ENCODE results near the gene RAET1G.

RAET1G gene

GRCh38 chr6:149884215-149884614 lies 38.7 kb downstream of the RAET1G start:
- WGBS (ENCODE audit: extremely low coverage, insufficient coverage, insufficient read length), result no CpG with 5 or more reads among the region's 11 CpGs
- Histone ChIP-seq H2AK5ac (ENCODE audit: low read length) (no peak overlapping the region), H3K14ac (ENCODE audit: low read length) (no peak overlapping the region), H4K12ac (ENCODE audit: low read depth, low read length) (no peak overlapping the region), H3K4ac (ENCODE audit: low read depth, low read length) (no peak overlapping the region), H3K36me3 (ENCODE audit: control insufficient read depth in 1 of 2, insufficient read depth in 2 of 2, low read length in 2 of 2) (no peaks in the 10 kb centered on the region), H3K4me1 (ENCODE audit: control insufficient read depth in 1 of 2, insufficient read depth in 2 of 2, low read length in 2 of 2) (no peaks in the 10 kb centered on the region), H3K9me3 (ENCODE audit: insufficient read depth, low read depth, low read length) (no peaks in the 10 kb centered on the region), H3K18ac (ENCODE audit: low read length) (no peak overlapping the region), H3K23ac (ENCODE audit: low read length) (no peak overlapping the region), H2AFZ (ENCODE audit: insufficient read depth, low read length, poor library complexity) (no peak overlapping the region), H2BK12ac (ENCODE audit: low read length) (no peak overlapping the region), H4K8ac (ENCODE audit: low read depth, low read length) (no peak overlapping the region), H3K79me1 (ENCODE audit: low read length) (no peaks in the 10 kb centered on the region), H3K27me3 (ENCODE audit: insufficient read depth, low read length) (no peaks in the 10 kb centered on the region), H3K79me2 (ENCODE audit: control insufficient read depth, insufficient read depth, low read length, poor library complexity) (no peaks in the 10 kb centered on the region), H2BK120ac (ENCODE audit: insufficient read depth, low read length, poor library complexity) (no peak overlapping the region), H3K4me3 (ENCODE audit: low read depth, low read length) (no peak overlapping the region), H4K91ac (ENCODE audit: low read depth, low read length) (no peak overlapping the region), H3K9ac (ENCODE audit: low read length) (no peak overlapping the region), H3K27ac (ENCODE audit: low read depth, low read length) (no peak overlapping the region), H3K4me2 (ENCODE audit: low read length) (no peak overlapping the region), H2BK5ac (ENCODE audit: low read depth, low read length, poor library complexity) (no peak overlapping the region)
- peak in 1 of 2 donors; percentile 34 for DNase-seq

DNA sequence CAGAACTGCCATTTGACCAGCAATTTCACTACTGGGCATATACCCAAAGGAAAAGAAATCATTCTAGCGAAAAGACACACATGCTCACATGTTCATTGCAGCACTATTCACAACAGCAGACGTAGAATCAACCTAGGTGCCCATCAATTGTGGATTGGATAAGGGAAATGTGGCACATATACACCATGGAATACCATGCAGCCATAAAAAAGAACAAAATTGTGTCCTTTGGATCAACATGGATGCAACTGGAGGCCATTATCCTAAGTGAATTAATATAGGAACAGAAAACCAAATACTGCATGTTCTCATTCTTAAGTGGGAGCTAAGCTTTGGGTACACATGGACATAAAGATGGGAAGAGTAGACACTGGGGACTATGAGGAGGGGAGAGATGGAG lies 41.1 kb downstream of the RAET1G start:
- H4K12ac ChIP-seq (ENCODE audit: low read depth, low read length), result no peak overlapping the region
- no peaks in the 10 kb centered on the region for H3K79me1 ChIP-seq (ENCODE audit: low read length)
- H3K23ac ChIP-seq (ENCODE audit: low read length), result no peak overlapping the region
- no peaks in the 10 kb centered on the region for H3K79me2 ChIP-seq (ENCODE audit: control insufficient read depth, insufficient read depth, low read length, poor library complexity)
- H4K91ac ChIP-seq (ENCODE audit: low read depth, low read length), result no peak overlapping the region
- no peak overlapping the region for H3K4me3 ChIP-seq (ENCODE audit: low read depth, low read length)
- no peak overlapping the region for H2BK5ac ChIP-seq (ENCODE audit: low read depth, low read length, poor library complexity)
- H3K27me3 ChIP-seq (ENCODE audit: insufficient read depth, low read length), result no peaks in the 10 kb centered on the region
- DNase-seq, result no peak
- H3K36me3 ChIP-seq (ENCODE audit: control insufficient read depth in 1 of 2, insufficient read depth in 2 of 2, low read length in 2 of 2), result no peaks in the 10 kb centered on the region
- H2AK5ac ChIP-seq (ENCODE audit: low read length), result no peak overlapping the region
- H2BK12ac ChIP-seq (ENCODE audit: low read length), result no peak overlapping the region
- H2BK120ac ChIP-seq (ENCODE audit: insufficient read depth, low read length, poor library complexity), result no peak overlapping the region
- H3K4me1 ChIP-seq (ENCODE audit: control insufficient read depth in 1 of 2, insufficient read depth in 2 of 2, low read length in 2 of 2), result no peaks in the 10 kb centered on the region
- no peaks in the 10 kb centered on the region for H3K9me3 ChIP-seq (ENCODE audit: insufficient read depth, low read depth, low read length)
- H3K9ac ChIP-seq (ENCODE audit: low read length), result no peak overlapping the region
- H3K4ac ChIP-seq (ENCODE audit: low read depth, low read length), result no peak overlapping the region
- H3K27ac ChIP-seq (ENCODE audit: low read depth, low read length), result no peak overlapping the region
- no peak overlapping the region for H3K14ac ChIP-seq (ENCODE audit: low read length)
- no peak overlapping the region for H3K4me2 ChIP-seq (ENCODE audit: low read length)
- no peak overlapping the region for H3K18ac ChIP-seq (ENCODE audit: low read length)
- WGBS (ENCODE audit: extremely low coverage, insufficient coverage, insufficient read length), result no CpG with 5 or more reads among the region's 2 CpGs
- H4K8ac ChIP-seq (ENCODE audit: low read depth, low read length), result no peak overlapping the region
- no peak overlapping the region for H2AFZ ChIP-seq (ENCODE audit: insufficient read depth, low read length, poor library complexity)

DNA sequence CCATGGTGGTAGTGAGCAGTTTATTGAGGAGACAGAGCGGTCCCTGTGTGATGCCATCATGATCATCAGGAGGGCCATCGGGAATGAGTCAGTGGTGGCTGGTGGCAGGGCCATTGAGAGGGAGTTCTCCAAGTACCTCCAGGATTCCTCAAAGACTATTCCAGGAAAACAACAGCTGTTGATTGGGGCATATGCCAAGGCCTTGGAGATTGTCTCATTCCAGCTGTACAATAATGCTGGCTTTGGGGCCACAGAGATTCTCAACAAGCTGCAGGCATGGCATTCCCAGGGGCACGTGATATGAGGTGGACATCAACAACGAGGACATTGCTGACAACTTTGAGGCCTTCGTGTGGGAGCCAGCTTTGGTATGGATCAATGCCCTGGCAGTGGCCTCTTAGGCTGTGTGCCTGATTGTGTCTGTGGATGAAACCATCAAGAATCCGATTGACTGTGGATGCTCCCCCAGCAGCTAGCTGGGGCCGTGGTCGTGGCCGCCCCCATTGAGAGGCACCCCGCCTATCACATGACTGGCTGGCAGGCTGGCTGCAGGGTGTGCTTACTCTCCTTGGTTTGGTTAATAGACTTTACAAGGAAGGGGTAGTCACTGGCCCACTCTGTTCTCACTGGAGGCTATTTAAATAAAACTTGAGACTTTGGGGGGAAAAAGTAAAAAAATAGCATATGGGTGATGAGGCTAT lies 41.7 kb downstream of the RAET1G start:
- H3K4me3 ChIP-seq (ENCODE audit: low read depth, low read length), result no peak overlapping the region
- H2BK5ac ChIP-seq (ENCODE audit: low read depth, low read length, poor library complexity), result no peak overlapping the region
- no peak overlapping the region for H3K14ac ChIP-seq (ENCODE audit: low read length)
- H3K4ac ChIP-seq (ENCODE audit: low read depth, low read length), result no peak overlapping the region
- WGBS (ENCODE audit: extremely low coverage, insufficient coverage, insufficient read length), result no CpG with 5 or more reads among the region's 10 CpGs
- no peaks in the 10 kb centered on the region for H3K79me1 ChIP-seq (ENCODE audit: low read length)
- no peaks in the 10 kb centered on the region for H3K79me2 ChIP-seq (ENCODE audit: control insufficient read depth, insufficient read depth, low read length, poor library complexity)
- H4K8ac ChIP-seq (ENCODE audit: low read depth, low read length), result no peak overlapping the region
- H3K27me3 ChIP-seq (ENCODE audit: insufficient read depth, low read length), result no peaks in the 10 kb centered on the region
- no peak overlapping the region for H3K23ac ChIP-seq (ENCODE audit: low read length)
- no peaks in the 10 kb centered on the region for H3K4me1 ChIP-seq (ENCODE audit: control insufficient read depth in 1 of 2, insufficient read depth in 2 of 2, low read length in 2 of 2)
- no peak overlapping the region for H4K12ac ChIP-seq (ENCODE audit: low read depth, low read length)
- H3K27ac ChIP-seq (ENCODE audit: low read depth, low read length), result no peak overlapping the region
- no peaks in the 10 kb centered on the region for H3K36me3 ChIP-seq (ENCODE audit: control insufficient read depth in 1 of 2, insufficient read depth in 2 of 2, low read length in 2 of 2)
- no peaks in the 10 kb centered on the region for H3K9me3 ChIP-seq (ENCODE audit: insufficient read depth, low read depth, low read length)
- no peak overlapping the region for H2AK5ac ChIP-seq (ENCODE audit: low read length)
- H2BK12ac ChIP-seq (ENCODE audit: low read length), result no peak overlapping the region
- H2BK120ac ChIP-seq (ENCODE audit: insufficient read depth, low read length, poor library complexity), result no peak overlapping the region
- no peak overlapping the region for H4K91ac ChIP-seq (ENCODE audit: low read depth, low read length)
- DNase-seq, result no peak
- no peak overlapping the region for H3K18ac ChIP-seq (ENCODE audit: low read length)
- H2AFZ ChIP-seq (ENCODE audit: insufficient read depth, low read length, poor library complexity), result no peak overlapping the region
- H3K4me2 ChIP-seq (ENCODE audit: low read length), result no peak overlapping the region
- H3K9ac ChIP-seq (ENCODE audit: low read length), result no peak overlapping the region

- no peak for DNase-seq
- H3K4me1 ChIP-seq (ENCODE audit: control insufficient read depth in 1 of 2, insufficient read depth in 2 of 2, low read length in 2 of 2), result no peaks in the 10 kb centered on the region
- no peak overlapping the region for H2BK5ac ChIP-seq (ENCODE audit: low read depth, low read length, poor library complexity)
- no peak overlapping the region for H4K12ac ChIP-seq (ENCODE audit: low read depth, low read length)
- H3K36me3 ChIP-seq (ENCODE audit: control insufficient read depth in 1 of 2, insufficient read depth in 2 of 2, low read length in 2 of 2), result no peaks in the 10 kb centered on the region
- no peak overlapping the region for H3K4me2 ChIP-seq (ENCODE audit: low read length)
- H3K9ac ChIP-seq (ENCODE audit: low read length), result no peak overlapping the region
- no CpG with 5 or more reads among the region's 1 CpG for WGBS (ENCODE audit: extremely low coverage, insufficient coverage, insufficient read length)
- no peaks in the 10 kb centered on the region for H3K9me3 ChIP-seq (ENCODE audit: insufficient read depth, low read depth, low read length)
- H2AFZ ChIP-seq (ENCODE audit: insufficient read depth, low read length, poor library complexity), result no peak overlapping the region
- no peak overlapping the region for H3K18ac ChIP-seq (ENCODE audit: low read length)
- H3K4ac ChIP-seq (ENCODE audit: low read depth, low read length), result no peak overlapping the region
- H2AK5ac ChIP-seq (ENCODE audit: low read length), result no peak overlapping the region
- H2BK12ac ChIP-seq (ENCODE audit: low read length), result no peak overlapping the region
- H3K23ac ChIP-seq (ENCODE audit: low read length), result no peak overlapping the region
- no peak overlapping the region for H2BK120ac ChIP-seq (ENCODE audit: insufficient read depth, low read length, poor library complexity)
- H3K14ac ChIP-seq (ENCODE audit: low read length), result no peak overlapping the region
- no peak overlapping the region for H4K8ac ChIP-seq (ENCODE audit: low read depth, low read length)
- no peaks in the 10 kb centered on the region for H3K79me1 ChIP-seq (ENCODE audit: low read length)
- H3K4me3 ChIP-seq (ENCODE audit: low read depth, low read length), result no peak overlapping the region
- H3K27me3 ChIP-seq (ENCODE audit: insufficient read depth, low read length), result no peaks in the 10 kb centered on the region
- no peaks in the 10 kb centered on the region for H3K79me2 ChIP-seq (ENCODE audit: control insufficient read depth, insufficient read depth, low read length, poor library complexity)
- no peak overlapping the region for H3K27ac ChIP-seq (ENCODE audit: low read depth, low read length)
- no peak overlapping the region for H4K91ac ChIP-seq (ENCODE audit: low read depth, low read length)
Measured at GRCh38 chr6:149877659-149878058, 45.3 kb downstream of the RAET1G start.
